Bronchus fibroblast of lung (primary cell): Measurements from ENCODE around the gene KCNH3. TPM values are rescaled to one million over a fixed set of nuclear protein-coding genes. Genes with fewer than 3 reads are reported as not detected.

Experiments
- total RNA-seq: library from RNA; depleted of rRNA; stranded (reverse); fragments of >200 nt; gene quantifications from 2 replicates; pipeline ENCODE4 v1.2.3, GENCODE V29; 2015

Gene KCNH3
- total RNA-seq, result 0.30 and 2.2 TPM in 2 replicates

DNA sequence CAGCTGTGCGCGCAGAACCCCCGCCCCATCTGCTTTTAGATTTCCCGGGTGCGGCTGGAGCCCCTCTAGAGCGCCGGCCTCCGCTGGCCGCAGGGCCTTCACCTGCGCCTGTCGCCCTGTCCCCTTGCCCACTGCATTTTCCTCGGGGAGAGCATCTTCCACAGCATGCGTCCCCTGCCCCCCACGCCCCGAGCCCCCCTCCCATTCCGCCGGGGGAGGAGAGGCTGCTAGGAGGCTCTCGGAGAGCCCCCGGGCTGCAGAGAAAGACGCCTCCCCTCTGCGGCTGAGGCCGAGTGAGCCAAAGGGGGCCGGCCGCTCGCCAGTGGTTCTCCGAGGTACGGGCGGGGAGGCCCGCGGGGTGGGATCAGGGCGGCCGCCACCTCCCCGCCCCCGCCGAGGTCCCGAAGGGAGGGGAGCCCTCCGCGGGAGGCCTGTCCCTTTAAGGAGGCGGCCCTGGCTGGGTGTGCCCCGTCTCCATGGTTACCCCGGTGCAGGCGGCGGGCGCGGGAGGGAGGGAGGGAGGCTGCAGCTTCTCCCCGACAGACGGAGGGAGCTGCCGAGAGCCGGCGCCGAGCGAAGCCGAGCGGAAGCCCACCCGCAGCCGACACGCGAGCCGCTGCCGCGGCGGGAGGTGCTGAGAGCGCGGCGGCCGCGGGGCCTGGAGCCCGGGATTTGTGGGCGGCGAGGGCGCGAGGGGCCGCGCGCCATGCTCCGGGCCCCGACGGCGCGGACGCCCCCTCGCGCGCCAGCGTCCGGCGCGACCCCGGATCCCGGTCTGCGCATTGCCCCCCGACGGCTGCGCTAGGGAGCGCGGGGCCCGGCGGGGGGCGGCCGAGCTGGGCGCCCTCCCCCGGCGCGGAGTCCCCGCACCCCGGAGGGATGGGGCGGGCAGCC lies at the start of gene KCNH3:
Gene KCNH3, plus strand, starts transcription at position 521 of the 894 bp plus-strand sequence. CDS start 387 bp downstream, outside the sequence.

DNA sequence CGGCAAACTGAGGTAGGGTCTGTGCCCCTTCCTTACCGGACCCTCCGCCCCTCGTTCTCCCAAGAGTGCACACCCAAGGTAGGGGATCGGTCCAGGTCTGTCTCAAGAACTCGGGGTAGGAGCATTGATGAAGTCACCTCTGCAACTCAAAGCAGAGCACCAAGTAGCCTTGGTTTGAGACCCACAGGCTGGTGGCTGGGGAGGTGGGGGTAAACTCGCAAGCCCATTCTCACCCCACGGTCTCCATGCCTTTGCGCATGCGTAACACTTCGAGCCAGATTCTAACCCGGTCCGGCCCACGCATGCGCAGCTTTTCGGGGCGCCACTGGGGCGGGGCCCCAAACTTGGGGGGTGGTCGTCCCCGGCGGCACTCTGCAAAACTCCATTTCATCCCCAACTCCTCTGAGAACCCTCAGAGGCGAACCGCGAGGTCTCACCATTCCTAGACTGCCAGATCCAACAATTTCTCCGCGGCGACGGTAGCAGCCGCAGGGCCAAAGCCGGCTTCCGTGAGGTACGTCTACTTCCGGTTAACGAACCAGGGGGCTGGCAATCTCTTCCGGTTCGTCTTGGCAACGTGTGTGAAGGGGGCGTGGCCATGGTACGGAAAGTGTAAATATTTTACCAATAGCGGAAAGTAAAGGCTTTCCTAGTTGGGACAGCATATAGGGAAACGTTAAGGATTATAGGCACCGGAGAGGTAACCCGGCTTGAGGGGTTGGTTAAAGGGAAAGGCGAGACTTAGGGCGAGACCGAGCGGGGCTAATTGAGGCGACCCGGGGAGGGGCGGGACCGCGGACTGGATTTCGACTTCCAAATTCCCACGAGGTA lies 29.0 kb downstream of the KCNH3 start, which contains the start of gene MCRS1:
Gene MCRS1, minus strand, starts transcription at position 532 of the 831 bp plus-strand sequence. CDS start 1,411 bp downstream, outside the sequence.

DNA sequence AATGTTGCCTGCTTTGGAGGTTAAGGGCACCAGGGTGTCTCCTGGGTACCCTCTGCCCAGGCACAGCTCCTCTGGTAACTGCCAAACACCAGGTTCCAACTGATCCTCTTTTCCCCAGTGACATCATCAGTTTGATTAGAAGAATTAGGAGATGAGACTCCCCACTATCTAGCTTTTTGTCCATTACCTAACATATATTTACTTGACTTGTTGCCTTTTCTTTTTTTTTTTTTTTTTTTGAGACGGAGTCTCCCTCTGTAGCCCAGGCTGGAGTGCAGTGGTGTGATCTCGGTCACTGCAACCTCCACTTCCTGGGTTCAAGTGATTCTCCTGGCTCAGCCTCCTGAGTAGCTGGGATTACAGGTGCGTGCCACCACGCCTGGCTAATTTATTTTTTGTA lies 66.7 kb downstream of the KCNH3 start, which contains the start of gene FAM186B:
Gene FAM186B, minus strand, starts transcription at position 101 of the 400 bp plus-strand sequence. CDS start 162 bp downstream, outside the sequence.

Other genes with a start within 250 kb of the KCNH3 start
- gene PRPH, start 243.9 kb upstream of the KCNH3 start, total RNA-seq, result 0.74 and 1.5 TPM in 2 replicates
- 35.8 and 40.1 TPM in 2 replicates for gene TROAP, start 215.8 kb upstream of the KCNH3 start, total RNA-seq
- gene C1QL4, start 201.8 kb upstream of the KCNH3 start, total RNA-seq, result 0.17 and 0.45 TPM in 2 replicates
- 9.1 and 9.6 TPM in 2 replicates for gene DNAJC22, start 192.1 kb upstream of the KCNH3 start, total RNA-seq
- gene SPATS2, start 171.6 kb upstream of the KCNH3 start, total RNA-seq, result 24.5 and 24.7 TPM in 2 replicates
- gene MCRS1, start 29.1 kb downstream of the KCNH3 start, total RNA-seq, result 76.9 and 78.8 TPM in 2 replicates
- gene FAM186B, start 66.6 kb downstream of the KCNH3 start, total RNA-seq, result under 0.01 and 0.34 TPM in 2 replicates
- 9.4 TPM in 2 replicates for gene PRPF40B, start 84.5 kb downstream of the KCNH3 start, total RNA-seq
- 14.0 and 15.6 TPM in 2 replicates for gene FMNL3, start 168.4 kb downstream of the KCNH3 start, total RNA-seq
- 305 and 320 TPM in 2 replicates for gene TMBIM6, start 202.5 kb downstream of the KCNH3 start, total RNA-seq